Loucy (cell line): ENCODE data around the gene ABCF2.

Source experiments
- CTCF ChIP-seq: fragments of 200-600 bp; sonication (generic); conservative IDR thresholded peaks from 2 replicates; pipeline ENCODE4 v1.5.1; 2014; ENCODE audit warnings: mild to moderate bottlenecking, antibody characterized with exemption, low read length
- EZH2phosphoT487 ChIP-seq: fragments of 200-600 bp; IDR thresholded peaks from 2 replicates; pipeline ENCODE4 v1.6.1; 2018; ENCODE audit warnings: antibody characterized with exemption, mild to moderate bottlenecking, moderate library complexity, borderline replicate concordance

- no peak for TF ChIP-seq CTCF
- TF ChIP-seq EZH2phosphoT487 = no peak
These were observed 21.5 kb upstream of the ABCF2 start, which contains the start of gene SMARCD3 for GRCh38 chr7:151248346-151249033.
